ENCODE measurements around the gene PRDX5.

PRDX5 gene

DNA sequence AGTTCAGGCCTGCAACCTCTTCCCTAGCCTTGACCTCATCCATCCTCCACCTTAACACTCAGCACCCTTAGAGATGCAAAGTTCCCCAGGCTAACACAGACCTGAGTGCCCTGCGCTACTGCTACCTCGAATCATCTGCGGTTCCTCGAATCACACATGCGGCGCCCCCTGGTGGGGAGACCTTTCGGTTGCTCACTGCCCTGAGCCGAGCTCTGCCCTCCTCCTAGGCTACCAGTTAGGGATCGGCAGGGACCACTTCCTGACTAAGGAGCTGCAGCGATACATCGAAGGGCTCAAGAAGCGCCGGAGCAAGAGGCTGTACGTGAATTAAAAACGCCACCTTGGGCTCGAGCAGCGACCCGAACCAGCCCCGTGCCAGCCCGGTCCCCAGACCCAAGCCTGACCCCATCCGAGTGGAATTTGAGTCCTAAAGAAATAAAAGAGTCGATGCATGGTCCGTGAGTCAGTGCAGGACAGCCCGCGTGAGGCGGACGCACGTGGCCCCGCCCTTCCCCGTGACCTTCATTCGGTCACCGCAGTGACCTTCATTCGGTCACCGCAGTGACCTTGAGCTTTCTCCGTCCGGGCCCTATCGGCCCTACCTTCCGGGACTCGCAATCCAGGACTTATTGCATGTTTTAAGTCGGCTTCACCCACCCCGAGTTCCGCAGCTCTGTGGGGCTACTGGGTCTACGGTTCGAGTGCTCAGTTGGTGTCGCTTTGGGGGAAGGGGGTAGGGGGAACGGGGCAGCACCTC lies 13.4 kb upstream of the PRDX5 start (continued):
- TF ChIP-seq ZNF48 (tag by site-specific recombination; IDR thresholded peaks at IDR 0.05) = no peak
- no peak for TF ChIP-seq ZNF777 (tag by site-specific recombination; IDR thresholded peaks at IDR 0.05; ENCODE audit: borderline replicate concordance)
- no peak for TF ChIP-seq SP7 (tag by site-specific recombination; IDR thresholded peaks at IDR 0.05)
- peak; percentile 42 for TF ChIP-seq ZNF341 (tag by site-specific recombination; IDR thresholded peaks at IDR 0.05; ENCODE audit: low read depth)
- no peak for TF ChIP-seq ZNF792 (tag by site-specific recombination; IDR thresholded peaks at IDR 0.05)
- TF ChIP-seq, protein P1, sequence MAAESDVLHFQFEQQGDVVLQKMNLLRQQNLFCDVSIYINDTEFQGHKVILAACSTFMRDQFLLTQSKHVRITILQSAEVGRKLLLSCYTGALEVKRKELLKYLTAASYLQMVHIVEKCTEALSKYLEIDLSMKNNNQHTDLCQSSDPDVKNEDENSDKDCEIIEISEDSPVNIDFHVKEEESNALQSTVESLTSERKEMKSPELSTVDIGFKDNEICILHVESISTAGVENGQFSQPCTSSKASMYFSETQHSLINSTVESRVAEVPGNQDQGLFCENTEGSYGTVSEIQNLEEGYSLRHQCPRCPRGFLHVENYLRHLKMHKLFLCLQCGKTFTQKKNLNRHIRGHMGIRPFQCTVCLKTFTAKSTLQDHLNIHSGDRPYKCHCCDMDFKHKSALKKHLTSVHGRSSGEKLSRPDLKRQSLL (tag by site-specific recombination; IDR thresholded peaks at IDR 0.05) = peak; percentile 78
- TF ChIP-seq ZFP69B (tag by site-specific recombination; IDR thresholded peaks at IDR 0.05) = no peak; the same call in 1 of the 2 replicates
- no peak for TF ChIP-seq ZNF571 (tag by site-specific recombination; IDR thresholded peaks at IDR 0.05)
- TF ChIP-seq, protein P2, sequence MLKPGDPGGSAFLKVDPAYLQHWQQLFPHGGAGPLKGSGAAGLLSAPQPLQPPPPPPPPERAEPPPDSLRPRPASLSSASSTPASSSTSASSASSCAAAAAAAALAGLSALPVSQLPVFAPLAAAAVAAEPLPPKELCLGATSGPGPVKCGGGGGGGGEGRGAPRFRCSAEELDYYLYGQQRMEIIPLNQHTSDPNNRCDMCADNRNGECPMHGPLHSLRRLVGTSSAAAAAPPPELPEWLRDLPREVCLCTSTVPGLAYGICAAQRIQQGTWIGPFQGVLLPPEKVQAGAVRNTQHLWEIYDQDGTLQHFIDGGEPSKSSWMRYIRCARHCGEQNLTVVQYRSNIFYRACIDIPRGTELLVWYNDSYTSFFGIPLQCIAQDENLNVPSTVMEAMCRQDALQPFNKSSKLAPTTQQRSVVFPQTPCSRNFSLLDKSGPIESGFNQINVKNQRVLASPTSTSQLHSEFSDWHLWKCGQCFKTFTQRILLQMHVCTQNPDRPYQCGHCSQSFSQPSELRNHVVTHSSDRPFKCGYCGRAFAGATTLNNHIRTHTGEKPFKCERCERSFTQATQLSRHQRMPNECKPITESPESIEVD (tag by site-specific recombination; IDR thresholded peaks at IDR 0.05) = no peak
- TF ChIP-seq ZNF350 (tag by site-specific recombination; IDR thresholded peaks at IDR 0.05) = no peak
- no peak for TF ChIP-seq ZNF121 (tag by site-specific recombination; IDR thresholded peaks at IDR 0.05)
- TF ChIP-seq ZNF600 (tag by site-specific recombination; IDR thresholded peaks at IDR 0.05) = peak; percentile 72
- TF ChIP-seq PRDM1 (tag by site-specific recombination; IDR thresholded peaks at IDR 0.05) = no peak
- TF ChIP-seq, protein P3, sequence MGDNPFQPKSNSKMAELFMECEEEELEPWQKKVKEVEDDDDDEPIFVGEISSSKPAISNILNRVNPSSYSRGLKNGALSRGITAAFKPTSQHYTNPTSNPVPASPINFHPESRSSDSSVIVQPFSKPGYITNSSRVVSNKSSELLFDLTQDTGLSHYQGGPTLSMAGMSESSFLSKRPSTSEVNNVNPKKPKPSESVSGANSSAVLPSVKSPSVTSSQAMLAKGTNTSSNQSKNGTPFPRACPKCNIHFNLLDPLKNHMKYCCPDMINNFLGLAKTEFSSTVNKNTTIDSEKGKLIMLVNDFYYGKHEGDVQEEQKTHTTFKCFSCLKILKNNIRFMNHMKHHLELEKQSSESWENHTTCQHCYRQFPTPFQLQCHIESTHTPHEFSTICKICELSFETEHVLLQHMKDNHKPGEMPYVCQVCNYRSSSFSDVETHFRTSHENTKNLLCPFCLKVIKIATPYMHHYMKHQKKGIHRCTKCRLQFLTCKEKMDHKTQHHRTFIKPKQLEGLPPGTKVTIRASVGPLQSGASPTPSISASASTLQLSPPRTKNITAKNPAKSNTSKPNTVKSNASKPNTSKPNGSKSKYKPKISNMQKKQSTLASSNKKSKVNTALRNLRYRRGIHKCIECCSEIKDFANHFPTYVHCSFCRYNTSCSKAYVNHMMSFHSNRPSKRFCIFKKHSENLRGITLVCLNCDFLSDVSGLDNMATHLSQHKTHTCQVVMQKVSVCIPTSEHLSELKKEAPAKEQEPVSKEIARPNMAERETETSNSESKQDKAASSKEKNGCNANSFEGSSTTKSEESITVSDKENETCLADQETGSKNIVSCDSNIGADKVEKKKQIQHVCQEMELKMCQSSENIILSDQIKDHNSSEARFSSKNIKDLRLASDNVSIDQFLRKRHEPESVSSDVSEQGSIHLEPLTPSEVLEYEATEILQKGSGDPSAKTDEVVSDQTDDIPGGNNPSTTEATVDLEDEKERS (tag by site-specific recombination; IDR thresholded peaks at IDR 0.05) = no peak
- TF ChIP-seq ZNF324 (tag by site-specific recombination; IDR thresholded peaks at IDR 0.05) = no peak
- no peak for TF ChIP-seq MEIS1 (CRISPR knock-in tag; IDR thresholded peaks at IDR 0.05; ENCODE audit: borderline replicate concordance)
- TF ChIP-seq ZNF175 (tag by site-specific recombination; IDR thresholded peaks at IDR 0.05) = no peak
- TF ChIP-seq ZSCAN30 (tag by site-specific recombination; IDR thresholded peaks at IDR 0.05) = no peak
- peak; percentile 71; the same call in 1 of the 2 replicates for TF ChIP-seq BCL11A (tag by site-specific recombination; IDR thresholded peaks at IDR 0.05; ENCODE audit: low read depth)
- TF ChIP-seq ZNF530 (tag by site-specific recombination; IDR thresholded peaks at IDR 0.05; ENCODE audit: low read depth) = no peak
- TF ChIP-seq ZNF558 (tag by site-specific recombination; IDR thresholded peaks at IDR 0.05) = no peak
- TF ChIP-seq, protein P4, sequence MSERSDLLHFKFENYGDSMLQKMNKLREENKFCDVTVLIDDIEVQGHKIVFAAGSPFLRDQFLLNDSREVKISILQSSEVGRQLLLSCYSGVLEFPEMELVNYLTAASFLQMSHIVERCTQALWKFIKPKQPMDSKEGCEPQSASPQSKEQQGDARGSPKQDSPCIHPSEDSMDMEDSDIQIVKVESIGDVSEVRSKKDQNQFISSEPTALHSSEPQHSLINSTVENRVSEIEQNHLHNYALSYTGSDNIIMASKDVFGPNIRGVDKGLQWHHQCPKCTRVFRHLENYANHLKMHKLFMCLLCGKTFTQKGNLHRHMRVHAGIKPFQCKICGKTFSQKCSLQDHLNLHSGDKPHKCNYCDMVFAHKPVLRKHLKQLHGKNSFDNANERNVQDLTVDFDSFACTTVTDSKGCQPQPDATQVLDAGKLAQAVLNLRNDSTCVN (tag by site-specific recombination; optimal IDR thresholded peaks at IDR 0.05) = peak; percentile 37
- TF ChIP-seq, protein P5, sequence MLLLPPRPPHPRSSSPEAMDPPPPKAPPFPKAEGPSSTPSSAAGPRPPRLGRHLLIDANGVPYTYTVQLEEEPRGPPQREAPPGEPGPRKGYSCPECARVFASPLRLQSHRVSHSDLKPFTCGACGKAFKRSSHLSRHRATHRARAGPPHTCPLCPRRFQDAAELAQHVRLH (tag by site-specific recombination; IDR thresholded peaks at IDR 0.05) = 0 out of 2 replicates have a peak, but pooled peaks have one; percentile 33
- TF ChIP-seq KLF1 (tag by site-specific recombination; IDR thresholded peaks at IDR 0.05) = 0 out of 2 replicates have a peak, but pooled peaks have one; percentile 9
- no peak for TF ChIP-seq ZFP41 (tag by site-specific recombination; IDR thresholded peaks at IDR 0.05; ENCODE audit: borderline replicate concordance)
- TF ChIP-seq, protein P6, sequence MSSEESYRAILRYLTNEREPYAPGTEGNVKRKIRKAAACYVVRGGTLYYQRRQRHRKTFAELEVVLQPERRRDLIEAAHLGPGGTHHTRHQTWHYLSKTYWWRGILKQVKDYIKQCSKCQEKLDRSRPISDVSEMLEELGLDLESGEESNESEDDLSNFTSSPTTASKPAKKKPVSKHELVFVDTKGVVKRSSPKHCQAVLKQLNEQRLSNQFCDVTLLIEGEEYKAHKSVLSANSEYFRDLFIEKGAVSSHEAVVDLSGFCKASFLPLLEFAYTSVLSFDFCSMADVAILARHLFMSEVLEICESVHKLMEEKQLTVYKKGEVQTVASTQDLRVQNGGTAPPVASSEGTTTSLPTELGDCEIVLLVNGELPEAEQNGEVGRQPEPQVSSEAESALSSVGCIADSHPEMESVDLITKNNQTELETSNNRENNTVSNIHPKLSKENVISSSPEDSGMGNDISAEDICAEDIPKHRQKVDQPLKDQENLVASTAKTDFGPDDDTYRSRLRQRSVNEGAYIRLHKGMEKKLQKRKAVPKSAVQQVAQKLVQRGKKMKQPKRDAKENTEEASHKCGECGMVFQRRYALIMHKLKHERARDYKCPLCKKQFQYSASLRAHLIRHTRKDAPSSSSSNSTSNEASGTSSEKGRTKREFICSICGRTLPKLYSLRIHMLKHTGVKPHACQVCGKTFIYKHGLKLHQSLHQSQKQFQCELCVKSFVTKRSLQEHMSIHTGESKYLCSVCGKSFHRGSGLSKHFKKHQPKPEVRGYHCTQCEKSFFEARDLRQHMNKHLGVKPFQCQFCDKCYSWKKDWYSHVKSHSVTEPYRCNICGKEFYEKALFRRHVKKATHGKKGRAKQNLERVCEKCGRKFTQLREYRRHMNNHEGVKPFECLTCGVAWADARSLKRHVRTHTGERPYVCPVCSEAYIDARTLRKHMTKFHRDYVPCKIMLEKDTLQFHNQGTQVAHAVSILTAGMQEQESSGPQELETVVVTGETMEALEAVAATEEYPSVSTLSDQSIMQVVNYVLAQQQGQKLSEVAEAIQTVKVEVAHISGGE (tag by site-specific recombination; conservative IDR thresholded peaks at IDR 0.05; ENCODE audit: low read depth) = no peak
- TF ChIP-seq ZNF211 (tag by site-specific recombination; IDR thresholded peaks at IDR 0.05; ENCODE audit: low read depth) = no peak

Data from HEK293 (cell line).